HEK293 (cell line): ENCODE measurements around the gene C4orf50.

ENCODE experiments used
- CTCF ChIP-seq: fragments of 450-650 bp; formaldehyde crosslinking; IDR thresholded peaks from 2 replicates; pipeline ENCODE4 v1.5.1; 2016; ENCODE audit warnings: missing biosample characterization, missing genetic modification characterization
- ZNF10 ChIP-seq: fragments of 450-650 bp; formaldehyde crosslinking; IDR thresholded peaks from 2 replicates; pipeline ENCODE4 v1.5.1; 2017; ENCODE audit warnings: missing biosample characterization, missing genetic modification characterization
- ZNF530 ChIP-seq: fragments of 450-650 bp; formaldehyde crosslinking; IDR thresholded peaks from 2 replicates; pipeline ENCODE4 v1.5.1; 2016; ENCODE audit warnings: low read depth, missing biosample characterization, missing genetic modification characterization
- ZNF624 ChIP-seq: fragments of 450-650 bp; formaldehyde crosslinking; IDR thresholded peaks from 2 replicates; pipeline ENCODE4 v1.5.1; 2017; ENCODE audit warnings: missing biosample characterization, missing genetic modification characterization

- TF ChIP-seq CTCF (tag by site-specific recombination) (no peak), ZNF10 (tag by site-specific recombination) (no peak), ZNF624 (tag by site-specific recombination) (no peak), ZNF530 (tag by site-specific recombination) (no peak)
Observed at GRCh38 chr4:5895287-5895686, 122.9 kb downstream of the C4orf50 start.
